HCT116 (cell line): ENCODE results near the gene SEMA3C. TPM values are rescaled to one million over a fixed set of nuclear protein-coding genes. Genes with fewer than 3 reads are reported as not detected.

Source experiments
- ATAC-seq: fragments of 200-7000 bp; cut with Tn5 transposase; 2 replicates; pipeline ENCODE4 v1.9.1; 2020; ENCODE audit warnings: mild to moderate bottlenecking, moderate library complexity
- BruUV-seq: library from RNA; stranded (reverse); fragments of 400-500 nt; replicated peaks from 2 replicates; lab custom pipeline; 2021; lab: Mats Ljungman, UMichigan
- CTCF ChIA-PET: fragments of 300-600 bp; sonication (Branson Sonifier 250); formaldehyde crosslinking; loops from one replicate; lab custom pipeline; 2021; ENCODE audit warnings: antibody characterized with exemption; lab: Charles Lee
- POLR2A ChIA-PET: fragments of 300-600, 350-600 bp; sonication (Branson Sonifier 250); formaldehyde crosslinking; loops from one replicate; lab custom pipeline; 2021; ENCODE audit warnings: antibody characterized with exemption; lab: Charles Lee
- RAD21 ChIA-PET, 2 experiments: fragments of 300-600 bp; sonication (Branson Sonifier 250); formaldehyde crosslinking; loops; one replicate each; lab custom pipeline; 2023; ENCODE audit warnings: low total read pairs in 2 of 2; ENCODE audit not compliant: uncharacterized antibody in 2 of 2, unreplicated experiment in 2 of 2, low non-redundant PET in 1 of 2; lab: Charles Lee
- DNase-seq: peaks from one replicate; pipeline ENCODE4 v3.0.0-alpha.2; 2010; ENCODE audit warnings: low read depth, low spot score
- H2AFZ ChIP-seq: fragments of 200-600 bp; shearing (Covaris generic), sonication (generic); 2 replicates; pipeline ENCODE4 v1.6.1; 2017; ENCODE audit warnings: low read depth, mixed run types, mixed read lengths, antibody characterized with exemption, low read length; ENCODE audit not compliant: poor library complexity, severe bottlenecking
- H3K27ac ChIP-seq: 2 replicates; pipeline ENCODE4 v1.5.1; 2012; ENCODE audit warnings: low read depth, low read length
- H3K27me3 ChIP-seq: fragments of 200-600 bp; sonication (generic); 2 replicates; pipeline ENCODE4 v1.6.1; 2016; ENCODE audit warnings: mixed run types, low read length, mixed read lengths; ENCODE audit not compliant: insufficient read depth
- H3K36me3 ChIP-seq, 2 experiments: fragments of 200-500 bp in 1 of 2; fragments of 200-600 bp in 1 of 2; sonication (Bioruptor generic) in 1 of 2; sonication (generic) in 1 of 2; 2 replicates each; pipeline versions ENCODE4 v1.5.1 to v1.6.1; 2014 to 2016; ENCODE audit warnings: low read length in 2 of 2, inconsistent platforms in 1 of 2, mixed read lengths in 1 of 2, mixed run types in 1 of 2; ENCODE audit not compliant: insufficient read depth in 2 of 2, control insufficient read depth in 1 of 2
- H3K4me1 ChIP-seq, 2 experiments: fragments of 200-600 bp in 1 of 2; sonication (generic) in 1 of 2; 2 replicates each; pipeline versions ENCODE4 v1.5.1 to v1.6.1; 2012 to 2017; ENCODE audit warnings: low read length in 2 of 2, inconsistent platforms in 1 of 2, mild to moderate bottlenecking in 1 of 2, mixed read lengths in 1 of 2, mixed run types in 1 of 2, moderate library complexity in 1 of 2; ENCODE audit not compliant: insufficient read depth in 2 of 2, control insufficient read depth in 1 of 2
- H3K4me2 ChIP-seq: fragments of 200-600 bp; sonication (generic); 2 replicates; pipeline ENCODE4 v1.6.1; 2017; ENCODE audit warnings: mixed run types, low read length, mixed read lengths
- H3K4me3 ChIP-seq, 2 experiments: fragments of 200-600 bp in 1 of 2; sonication (generic) in 1 of 2; replicated peaks in 1 of 2; 2 replicates each; pipeline ENCODE4 v1.5.1; 2011 to 2016; ENCODE audit warnings: low read length in 2 of 2, control low read depth in 1 of 2, low read depth in 1 of 2, mild to moderate bottlenecking in 1 of 2, mixed read lengths in 1 of 2, mixed run types in 1 of 2
- H3K79me2 ChIP-seq: fragments of 200-600 bp; sonication (generic); 2 replicates; pipeline ENCODE4 v1.6.1; 2017; ENCODE audit warnings: mild to moderate bottlenecking, mixed run types, low read length, moderate library complexity, mixed read lengths; ENCODE audit not compliant: insufficient read depth
- H3K9ac ChIP-seq: fragments of 200-600 bp; sonication (generic); 2 replicates; pipeline ENCODE4 v1.6.1; 2016; ENCODE audit warnings: low read length, mixed read lengths
- H3K9me2 ChIP-seq: fragments of 200-600 bp; sonication (generic), shearing (Covaris generic); 2 replicates; pipeline ENCODE4 v1.6.1; 2017; ENCODE audit warnings: mixed run types, mild to moderate bottlenecking, moderate library complexity; ENCODE audit not compliant: insufficient read depth
- H3K9me3 ChIP-seq, 2 experiments: fragments of 200-500 bp in 1 of 2; fragments of 200-600 bp in 1 of 2; sonication (Bioruptor generic) in 1 of 2; sonication (generic) in 1 of 2; 2 replicates each; pipeline ENCODE4 v1.6.1; 2014 to 2017; ENCODE audit warnings: low read length in 2 of 2, mixed read lengths in 2 of 2, inconsistent platforms in 1 of 2, low read depth in 1 of 2, mild to moderate bottlenecking in 1 of 2, mixed run types in 1 of 2, moderate library complexity in 1 of 2; ENCODE audit not compliant: control insufficient read depth in 1 of 2, insufficient read depth in 1 of 2
- H4K20me1 ChIP-seq: fragments of 200-600 bp; sonication (generic), shearing (Covaris generic); 2 replicates; pipeline ENCODE4 v1.6.1; 2017; ENCODE audit warnings: mixed run types, mild to moderate bottlenecking, moderate library complexity; ENCODE audit not compliant: insufficient read depth
- ELF1 ChIP-seq: IDR thresholded peaks from 2 replicates; pipeline ENCODE4 v1.6.1; 2012; ENCODE audit warnings: low read depth, borderline replicate concordance
- EZH2 ChIP-seq: fragments of 200-600 bp; sonication (generic); IDR thresholded peaks from 2 replicates; pipeline ENCODE4 v1.6.1; 2017; ENCODE audit warnings: antibody characterized with exemption, mixed run types
- POLR2AphosphoS5 ChIP-seq: IDR thresholded peaks from 2 replicates; pipeline ENCODE4 v1.6.1; 2011; ENCODE audit warnings: mild to moderate bottlenecking, low read depth, low read length, moderate library complexity
- REST ChIP-seq: IDR thresholded peaks from 2 replicates; pipeline ENCODE4 v1.6.1; 2012; ENCODE audit warnings: low read depth
- SIN3A ChIP-seq: IDR thresholded peaks from 2 replicates; pipeline ENCODE4 v1.6.1; 2012; ENCODE audit warnings: low read depth
- TCF7L2 ChIP-seq: IDR thresholded peaks from 2 replicates; pipeline ENCODE4 v1.7.0; 2011; ENCODE audit warnings: borderline replicate concordance, inconsistent platforms; ENCODE audit not compliant: insufficient read depth, insufficient read length; ENCODE audit errors: extremely low read depth
- YY1 ChIP-seq: IDR thresholded peaks from 2 replicates; pipeline ENCODE4 v1.6.1; 2011; ENCODE audit warnings: low read length, low read depth, moderate library complexity, mild to moderate bottlenecking; ENCODE audit not compliant: insufficient replicate concordance; ENCODE audit errors: extremely low read depth
- ZFX ChIP-seq: fragments of 450-650 bp; IDR thresholded peaks from 2 replicates; pipeline ENCODE4 v1.6.1; 2017
- intact Hi-C: fragments of 100-400 bp; cut with micrococcal nuclease; formaldehyde crosslinking; loops from 2 replicates; pipeline ENCODE4 v1.10.0; 2022
- total RNA-seq: library from RNA; stranded (reverse); gene quantifications from one replicate; pipeline ENCODE4 v1.2.1, GENCODE V29; 2021; ENCODE audit not compliant: unreplicated experiment
- TF ChIP-seq, protein P1 (sequence below): IDR thresholded peaks from 2 replicates; pipeline ENCODE4 v1.6.1; 2012
- TF ChIP-seq, protein P2 (sequence below): IDR thresholded peaks from 2 replicates; pipeline ENCODE4 v1.6.1; 2012

SEMA3C gene
- total RNA-seq, 1 experiment from 2014 or later, result 25.3 TPM

DNA sequence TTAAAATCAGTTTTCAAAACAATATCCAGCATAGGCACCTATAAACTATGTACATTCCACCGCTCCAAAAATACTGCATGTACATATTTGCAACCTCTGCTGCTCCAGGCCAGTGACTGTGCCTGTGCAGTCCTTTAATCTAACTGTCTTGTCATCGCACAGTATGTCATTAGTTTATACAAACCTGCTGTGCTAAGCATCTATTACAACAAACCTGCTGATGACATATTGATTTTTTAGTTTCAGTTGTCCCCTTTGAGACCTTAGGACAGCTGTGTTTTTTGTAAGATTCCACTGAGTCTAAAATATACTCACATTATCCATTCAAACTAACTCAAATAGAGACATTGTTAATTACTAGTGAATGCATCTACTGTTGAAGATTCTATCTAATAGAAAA lies 33.1 kb downstream of the SEMA3C start:
- ATAC-seq (no peak), DNase-seq (no peak)
- Histone ChIP-seq H3K4me3 (no peak overlapping the region), H3K36me3 (no peaks in the 10 kb centered on the region), H3K27me3 (no peaks in the 10 kb centered on the region), H2AFZ (no peak overlapping the region), H3K79me2 (no peaks in the 10 kb centered on the region; the same call in 1 of the 2 replicates), H3K9me3 (no peaks in the 10 kb centered on the region), H3K9me2 (no peaks in the 10 kb centered on the region), H3K4me2 (peak overlapping the region; percentile 51), H3K9ac (no peak overlapping the region; the same call in 1 of the 2 replicates), H3K27ac (peak overlapping the region; percentile 83; the same call in 1 of the 2 replicates), H4K20me1 (no peaks in the 10 kb centered on the region), H3K4me1 (peaks cover 49 to 54% of the 10 kb centered on the region in 2 experiments)
- ChIA-PET POLR2A (no interaction called here), CTCF (no interaction called here), RAD21 (no interaction called here)
- no TSS peak for BruUV-seq
- TF ChIP-seq YY1, result no peak
- no peak for TF ChIP-seq ZFX
- TF ChIP-seq TCF7L2, result no peak
- no peak for TF ChIP-seq SIN3A
- TF ChIP-seq EZH2, result no peak
- no peak for TF ChIP-seq ELF1
- TF ChIP-seq, protein P1, sequence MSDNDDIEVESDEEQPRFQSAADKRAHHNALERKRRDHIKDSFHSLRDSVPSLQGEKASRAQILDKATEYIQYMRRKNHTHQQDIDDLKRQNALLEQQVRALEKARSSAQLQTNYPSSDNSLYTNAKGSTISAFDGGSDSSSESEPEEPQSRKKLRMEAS, result no peak
- no peak for TF ChIP-seq POLR2AphosphoS5
- TF ChIP-seq, protein P2, sequence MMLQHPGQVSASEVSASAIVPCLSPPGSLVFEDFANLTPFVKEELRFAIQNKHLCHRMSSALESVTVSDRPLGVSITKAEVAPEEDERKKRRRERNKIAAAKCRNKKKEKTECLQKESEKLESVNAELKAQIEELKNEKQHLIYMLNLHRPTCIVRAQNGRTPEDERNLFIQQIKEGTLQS, result no peak
- TF ChIP-seq REST, result no peak
- intact Hi-C loops, result no loop called here
